ENCODE data around the gene GASK1B.

GASK1B gene

DNA sequence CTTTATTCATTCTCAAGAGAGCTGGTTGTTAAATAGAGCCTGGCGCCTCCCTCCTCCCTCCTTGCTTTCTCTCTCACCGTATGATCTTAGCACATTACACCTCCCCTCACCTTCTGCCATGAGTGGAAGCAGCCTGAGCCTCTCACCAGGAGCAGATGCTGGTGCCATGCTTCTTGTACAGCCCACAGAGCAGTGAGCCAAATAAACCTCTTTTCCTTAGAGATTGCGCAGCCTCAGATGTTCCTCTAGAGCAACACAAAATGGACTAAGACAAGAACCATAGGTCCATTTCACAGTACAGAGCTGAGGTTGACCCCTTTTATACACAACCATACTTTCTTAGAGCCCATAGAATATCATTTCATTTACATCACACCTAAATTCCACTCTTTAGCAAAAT, 27.4 kb upstream of the GASK1B start:
- no peak overlapping the region for H3K27ac ChIP-seq
- TF ChIP-seq CTCF (conservative IDR thresholded peaks at IDR 0.05), result no peak

GRCh38 chr4:158197194-158197776, 24.5 kb upstream of the GASK1B start:
- no peak for TF ChIP-seq CTCF (conservative IDR thresholded peaks at IDR 0.05)
- no peak overlapping the region for H3K27ac ChIP-seq

GRCh38 chr4:158195297-158195696, 22.5 kb upstream of the GASK1B start:
- no peak for TF ChIP-seq CTCF (conservative IDR thresholded peaks at IDR 0.05)
- H3K27ac ChIP-seq, result no peak overlapping the region

GRCh38 chr4:158193171-158193749, 20.4 kb upstream of the GASK1B start:
- H3K27ac ChIP-seq, result no peak overlapping the region
- TF ChIP-seq CTCF (conservative IDR thresholded peaks at IDR 0.05), result peak; percentile 78

- no peak for TF ChIP-seq CTCF (conservative IDR thresholded peaks at IDR 0.05)
- H3K27ac ChIP-seq, result no peak overlapping the region
Observed at GRCh38 chr4:158192439-158193158, 19.8 kb upstream of the GASK1B start.

DNA sequence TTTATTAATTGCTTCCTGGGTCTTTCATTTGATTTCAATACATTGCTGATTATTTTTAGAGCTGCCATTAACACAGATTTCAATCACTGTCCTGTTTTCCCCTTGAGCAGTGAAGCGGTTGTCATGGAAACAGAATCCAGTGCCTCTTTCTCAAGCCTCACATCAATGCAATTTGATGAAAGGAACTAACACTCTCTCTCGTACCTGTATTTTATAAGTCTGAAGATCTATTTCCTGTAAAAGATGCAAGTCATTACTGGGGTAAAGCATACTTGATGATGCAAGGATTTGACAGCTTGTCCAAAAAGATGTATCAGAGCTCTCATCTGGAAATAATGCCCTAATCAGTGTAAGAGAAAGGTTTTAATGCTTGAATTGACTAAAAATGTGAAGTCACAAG, 17.9 kb upstream of the GASK1B start:
- no peak overlapping the region for H3K27ac ChIP-seq
- no peak for TF ChIP-seq CTCF (conservative IDR thresholded peaks at IDR 0.05)

DNA sequence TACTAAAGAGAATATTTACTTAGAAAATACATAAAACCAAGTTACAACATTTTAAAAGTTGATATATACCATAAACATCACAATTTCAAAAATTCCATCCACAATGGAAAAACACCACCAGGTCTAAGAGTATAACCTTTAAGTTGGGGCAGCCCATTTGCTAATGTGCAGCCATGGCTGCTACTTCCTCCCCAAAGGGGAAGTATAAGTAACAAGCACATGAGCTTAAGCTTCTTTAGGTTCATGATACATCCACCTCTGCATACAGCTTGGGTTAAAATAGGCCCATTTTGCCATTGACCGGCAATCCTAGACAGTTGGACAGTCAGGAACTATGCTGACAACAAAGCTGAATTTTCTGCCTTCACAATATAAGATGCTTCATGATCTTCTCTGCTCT, 16.6 kb upstream of the GASK1B start:
- no peak for TF ChIP-seq CTCF (conservative IDR thresholded peaks at IDR 0.05)
- no peak overlapping the region for H3K27ac ChIP-seq

Measured in VCaP (cell line).